H9 (cell line): Measurements from ENCODE around the gene SLC25A27. TPM values are rescaled to one million over a fixed set of nuclear protein-coding genes. Genes with fewer than 3 reads are reported as not detected.

Experiments used
- DNase-seq: peaks from one replicate; pipeline ENCODE4 v3.0.0-alpha.2; 2017
- H2AFZ ChIP-seq: one replicate; pipeline ENCODE4 v1.6.1; 2013; ENCODE audit warnings: mild to moderate bottlenecking, low read length, control low read depth, moderate library complexity
- H2AK5ac ChIP-seq: 2 replicates; pipeline ENCODE4 v1.6.1; 2013; ENCODE audit warnings: low read length, control low read depth, mixed read lengths; ENCODE audit not compliant: insufficient read length
- H2BK120ac ChIP-seq: one replicate; pipeline ENCODE4 v1.6.1; 2013; ENCODE audit warnings: low read depth, mild to moderate bottlenecking, low read length, control low read depth, inconsistent platforms; ENCODE audit not compliant: poor library complexity, severe bottlenecking
- H2BK12ac ChIP-seq: 2 replicates; pipeline ENCODE4 v1.6.1; 2013; ENCODE audit warnings: low read length, control low read depth, mixed read lengths, low read depth; ENCODE audit not compliant: insufficient read length
- H2BK15ac ChIP-seq: 2 replicates; pipeline ENCODE4 v1.6.1; 2013; ENCODE audit warnings: low read depth, low read length, control low read depth
- H2BK20ac ChIP-seq: one replicate; pipeline ENCODE4 v1.6.1; 2013; ENCODE audit warnings: low read depth, mild to moderate bottlenecking, low read length, control low read depth, inconsistent platforms; ENCODE audit not compliant: poor library complexity, severe bottlenecking
- H2BK5ac ChIP-seq: 2 replicates; pipeline ENCODE4 v1.6.1; 2013; ENCODE audit warnings: low read length, control low read depth, mixed read lengths; ENCODE audit not compliant: insufficient read length
- H3K14ac ChIP-seq: 2 replicates; pipeline ENCODE4 v1.6.1; 2013; ENCODE audit warnings: low read length, control low read depth; ENCODE audit not compliant: insufficient read depth
- H3K18ac ChIP-seq: 2 replicates; pipeline ENCODE4 v1.6.1; 2013; ENCODE audit warnings: low read depth, mild to moderate bottlenecking, mixed read lengths, low read length, control low read depth; ENCODE audit not compliant: insufficient read length
- H3K23ac ChIP-seq: 2 replicates; pipeline ENCODE4 v1.6.1; 2013; ENCODE audit warnings: low read length, control low read depth, mixed read lengths, low read depth; ENCODE audit not compliant: insufficient read length
- H3K23me2 ChIP-seq: 2 replicates; pipeline ENCODE4 v1.6.1; 2013; ENCODE audit warnings: low read depth, mild to moderate bottlenecking, mixed read lengths, low read length, control low read depth; ENCODE audit not compliant: insufficient read length, poor library complexity, severe bottlenecking
- H3K27ac ChIP-seq: 2 replicates; pipeline ENCODE4 v1.5.1; 2013; ENCODE audit warnings: low read length, control low read depth, mixed read lengths, low read depth; ENCODE audit not compliant: insufficient read length
- H3K27me3 ChIP-seq: 2 replicates; pipeline ENCODE4 v1.6.1; 2013; ENCODE audit warnings: low read length, control low read depth, inconsistent platforms; ENCODE audit not compliant: insufficient read depth
- H3K4ac ChIP-seq: 2 replicates; pipeline ENCODE4 v1.6.1; 2013; ENCODE audit warnings: low read depth, mild to moderate bottlenecking, control low read depth, inconsistent platforms, low read length, moderate library complexity
- H3K4me1 ChIP-seq: 2 replicates; pipeline ENCODE4 v1.6.1; 2013; ENCODE audit warnings: low read length, control low read depth, inconsistent platforms; ENCODE audit not compliant: insufficient read depth
- H3K4me2 ChIP-seq: 2 replicates; pipeline ENCODE4 v1.6.1; 2013; ENCODE audit warnings: low read length, control low read depth, mixed read lengths; ENCODE audit not compliant: insufficient read length, insufficient read depth
- H3K56ac ChIP-seq: 2 replicates; pipeline ENCODE4 v1.6.1; 2013; ENCODE audit warnings: low read depth, mild to moderate bottlenecking, mixed read lengths, low read length, control low read depth; ENCODE audit not compliant: insufficient read length
- H3K79me1 ChIP-seq: 2 replicates; pipeline ENCODE4 v1.6.1; 2013; ENCODE audit warnings: low read depth, mild to moderate bottlenecking, moderate library complexity, low read length, control low read depth, inconsistent platforms; ENCODE audit not compliant: insufficient read depth, poor library complexity, severe bottlenecking
- H3K79me2 ChIP-seq: 2 replicates; pipeline ENCODE4 v1.6.1; 2013; ENCODE audit warnings: low read length, control low read depth, inconsistent platforms; ENCODE audit not compliant: insufficient read depth
- H3K9ac ChIP-seq: 2 replicates; pipeline ENCODE4 v1.6.1; 2013; ENCODE audit warnings: low read length, control low read depth, mixed read lengths; ENCODE audit not compliant: insufficient read length; ENCODE audit errors: extremely low read depth
- H3K9me3 ChIP-seq: one replicate; pipeline ENCODE4 v1.6.1; 2013; ENCODE audit warnings: low read depth, low read length, inconsistent platforms; ENCODE audit not compliant: control insufficient read depth
- H3T11ph ChIP-seq: one replicate; pipeline ENCODE4 v1.6.1; 2013; ENCODE audit warnings: mild to moderate bottlenecking, low read length, control low read depth, inconsistent platforms
- H4K20me1 ChIP-seq: one replicate; pipeline ENCODE4 v1.6.1; 2013; ENCODE audit not compliant: control insufficient read depth, insufficient read length, insufficient read depth
- H4K5ac ChIP-seq: 2 replicates; pipeline ENCODE4 v1.6.1; 2013; ENCODE audit warnings: low read depth, mild to moderate bottlenecking, mixed read lengths, low read length, control low read depth; ENCODE audit not compliant: insufficient read length
- H4K8ac ChIP-seq: replicated peaks from 2 replicates; pipeline ENCODE4 v1.6.1; 2013; ENCODE audit warnings: low read length, control low read depth, mixed read lengths, low read depth; ENCODE audit not compliant: insufficient read length
- H4K91ac ChIP-seq: 2 replicates; pipeline ENCODE4 v1.6.1; 2013; ENCODE audit warnings: low read depth, mild to moderate bottlenecking, moderate library complexity, mixed read lengths, low read length, control low read depth; ENCODE audit not compliant: insufficient read length
- H3K27ac Mint-ChIP-seq, 3 experiments: 2 replicates in 2 of 3; 3 replicates in 1 of 3; pipeline ENCODE4 v1.8.0; 2020 to 2021; ENCODE audit warnings: mixed read lengths in 3 of 3, mild to moderate bottlenecking in 1 of 3, moderate library complexity in 1 of 3
- H3K27me3 Mint-ChIP-seq: 2 replicates; pipeline ENCODE4 v1.8.0; 2021; ENCODE audit warnings: low read depth, mild to moderate bottlenecking, moderate library complexity, mixed read lengths
- H3K36me3 Mint-ChIP-seq, 3 experiments: 2 replicates in 2 of 3; 3 replicates in 1 of 3; pipeline ENCODE4 v1.8.0; 2020 to 2021; ENCODE audit warnings: low read depth in 3 of 3, mixed read lengths in 3 of 3; ENCODE audit not compliant: insufficient read depth in 1 of 3
- H3K4me1 Mint-ChIP-seq, 2 experiments: 2 replicates each; pipeline ENCODE4 v1.8.0; 2020; ENCODE audit warnings: mixed read lengths in 2 of 2
- H3K4me3 Mint-ChIP-seq, 2 experiments: 2 replicates in 1 of 2; 3 replicates in 1 of 2; pipeline ENCODE4 v1.8.0; 2020 to 2021; ENCODE audit warnings: mild to moderate bottlenecking in 2 of 2, mixed read lengths in 2 of 2, moderate library complexity in 1 of 2
- H3K9me3 Mint-ChIP-seq, 2 experiments: 2 replicates in 1 of 2; 3 replicates in 1 of 2; pipeline ENCODE4 v1.8.0; 2020; ENCODE audit warnings: mild to moderate bottlenecking in 2 of 2, mixed read lengths in 2 of 2, moderate library complexity in 1 of 2
- CTCF ChIP-seq: fragments of 200-600 bp; sonication (generic); conservative IDR thresholded peaks from 3 replicates; pipeline ENCODE4 v1.8.0; 2021; ENCODE audit warnings: antibody characterized with exemption, mild to moderate bottlenecking
- WGBS: extraction: QIAGEN DNeasy Blood & Tissue Kit; methylation state at CpG from one replicate; pipeline ENCODE4 v1.1.7; 2013; ENCODE audit warnings: missing lambda C conversion rate, low lambda C conversion rate, mixed read lengths; ENCODE audit not compliant: insufficient read length; ENCODE audit errors: extremely low coverage; 5-methylcytosine and 5-hydroxymethylcytosine counted together
- total RNA-seq: library from RNA; stranded (reverse); gene quantifications from 2 replicates; pipeline ENCODE4 v1.2.1, GENCODE V29; 2021

SLC25A27 gene
- total RNA-seq, 1 experiment from 2014 or later = 5.1 TPM

GRCh38 chr6:46606338-46606737 lies 46.4 kb upstream of the SLC25A27 start:
- no peaks in the 10 kb centered on the region for H3K23me2 ChIP-seq
- no peaks in the 10 kb centered on the region for H3K9me3 Mint-ChIP-seq
- H3K14ac ChIP-seq = no peak overlapping the region
- H4K91ac ChIP-seq = no peak overlapping the region
- H3K4me3 Mint-ChIP-seq = no peak overlapping the region
- no peak for TF ChIP-seq CTCF
- H4K8ac ChIP-seq = no peak overlapping the region
- no peaks in the 10 kb centered on the region for H3K36me3 Mint-ChIP-seq
- no peak for DNase-seq
- no peaks in the 10 kb centered on the region for H3K9me3 ChIP-seq
- no peak overlapping the region for H3K23ac ChIP-seq
- no peaks in the 10 kb centered on the region for H3K27me3 ChIP-seq
- H3K79me1 ChIP-seq = no peaks in the 10 kb centered on the region
- WGBS = no CpG with 5 or more reads among the region's 3 CpGs
- no peaks in the 10 kb centered on the region for H3K79me2 ChIP-seq
- H2BK12ac ChIP-seq = no peak overlapping the region
- H3K9ac ChIP-seq = no peak overlapping the region
- H3K4me1 Mint-ChIP-seq = peaks cover 3% of the 10 kb centered on the region in 2 experiments; a peak in 3 of 4 replicates
- H2AFZ ChIP-seq = no peak overlapping the region
- no peak overlapping the region for H3K18ac ChIP-seq
- H3K27ac ChIP-seq = no peak overlapping the region
- H3K4me2 ChIP-seq = no peak overlapping the region
- H3K27ac Mint-ChIP-seq = no peak overlapping the region
- H3T11ph ChIP-seq = no peak overlapping the region
- no peaks in the 10 kb centered on the region for H3K27me3 Mint-ChIP-seq
- no peak overlapping the region for H2BK20ac ChIP-seq
- no peak overlapping the region for H4K5ac ChIP-seq
- no peaks in the 10 kb centered on the region for H3K4me1 ChIP-seq
- no peak overlapping the region for H2BK120ac ChIP-seq
- H3K4ac ChIP-seq = no peak overlapping the region
- H4K20me1 ChIP-seq = no peaks in the 10 kb centered on the region
- H2BK5ac ChIP-seq = no peak overlapping the region
- H2BK15ac ChIP-seq = no peak overlapping the region
- no peak overlapping the region for H3K56ac ChIP-seq
- H2AK5ac ChIP-seq = no peak overlapping the region
